ENCODE data around the gene ATG101.

GRCh38 chr12:52074971-52075724 is 5.4 kb downstream of the ATG101 start:
- TF ChIP-seq CTCF (conservative IDR thresholded peaks at IDR 0.05; ENCODE audit: low read length) (no peak), EZH2phosphoT487 (IDR thresholded peaks at IDR 0.05; ENCODE audit: borderline replicate concordance, low read depth, low read length) (no peak)

Data from OCI-LY7 (cell line).